ENCODE measurements around the gene GTF2IRD1. TPM values are rescaled to one million over a fixed set of nuclear protein-coding genes. Genes with fewer than 3 reads are reported as not detected.
A peak's percentile ranks its signal among the peaks of the same experiment; 100 is the strongest.

Gene GTF2IRD1
- total and polyA plus RNA-seq, 2 of the 13 experiments (the other 11 are each of a cell fraction or from before 2014, with no cell fraction given), result 16.5 to 26.7 TPM

- no peak for TF ChIP-seq GMEB2 (CRISPR knock-in tag; IDR thresholded peaks at IDR 0.05; ENCODE audit: low read depth)
- TF ChIP-seq GABPB1 (CRISPR knock-in tag; IDR thresholded peaks at IDR 0.05), result peak; percentile 31; the same call in 1 of the 2 replicates
- TF ChIP-seq AKNA (CRISPR knock-in tag; IDR thresholded peaks at IDR 0.05; ENCODE audit: borderline replicate concordance), result no peak
- peak; percentile 64; the same call in 1 of the 2 replicates for TF ChIP-seq IKZF5 (CRISPR knock-in tag; IDR thresholded peaks at IDR 0.05)
- peak; percentile 36; the same call in 1 of the 2 replicates for TF ChIP-seq MTA1 (CRISPR knock-in tag; IDR thresholded peaks at IDR 0.05; ENCODE audit: borderline replicate concordance)
- TF ChIP-seq E2F5 (CRISPR knock-in tag; conservative IDR thresholded peaks at IDR 0.05), result no peak
- no peak for TF ChIP-seq MZF1 (CRISPR knock-in tag; IDR thresholded peaks at IDR 0.05; ENCODE audit: borderline replicate concordance)
- no peak for TF ChIP-seq ZNF530 (CRISPR knock-in tag; IDR thresholded peaks at IDR 0.05; ENCODE audit: low read depth)
- no peak for TF ChIP-seq SMC3 (IDR thresholded peaks at IDR 0.05; ENCODE audit: low read length)
- peak; percentile 62; the same call in 1 of the 2 replicates for TF ChIP-seq ZNF121 (CRISPR knock-in tag; IDR thresholded peaks at IDR 0.05)
- TF ChIP-seq RCOR2 (CRISPR knock-in tag; IDR thresholded peaks at IDR 0.05), result 0 out of 2 replicates have a peak, but pooled peaks have one; percentile 66
- TF ChIP-seq ZNF407 (CRISPR knock-in tag; IDR thresholded peaks at IDR 0.05; ENCODE audit: not compliant biosample characterization), result no peak
Observed at GRCh38 chr7:74535951-74536356, 82.2 kb downstream of the GTF2IRD1 start (continued).
